Fibroblast of gingiva (primary cell): Measurements from ENCODE around the gene EAF2.
"Not testable (repeated sequence)": the region's sequence is repeated elsewhere in the genome, so short reads cannot be mapped to it uniquely, and the experiment has no call there.

ENCODE experiments used
- DNase-seq: peaks from one replicate; pipeline ENCODE4 v3.0.0-alpha.2; 2011; ENCODE audit warnings: low read depth

EAF2 gene

DNA sequence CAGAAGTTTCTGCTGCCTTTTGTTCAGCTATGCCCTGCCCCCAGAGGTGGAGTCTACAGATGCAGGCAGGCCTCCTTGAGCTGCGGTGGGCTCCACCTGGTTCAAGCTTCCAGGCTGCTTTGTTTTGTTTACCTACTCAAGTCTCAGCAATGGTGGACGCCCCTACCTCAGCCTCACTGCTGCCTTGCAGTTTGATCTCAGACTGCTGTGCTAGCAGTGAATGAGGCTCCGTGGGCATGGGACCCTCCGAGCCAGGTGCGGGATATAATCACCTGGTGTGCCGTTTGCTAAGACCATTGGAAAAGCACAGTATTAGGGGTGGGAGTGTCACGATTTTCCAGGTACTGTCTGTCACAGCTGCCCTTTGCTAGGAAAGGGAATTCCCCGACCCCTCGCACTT is 28.2 kb downstream of the EAF2 start:
- DNase-seq, result not testable (repeated sequence)

GRCh38 chr3:121863801-121864200 is 28.8 kb downstream of the EAF2 start:
- no peak for DNase-seq

GRCh38 chr3:121869736-121870135 is 34.7 kb downstream of the EAF2 start:
- DNase-seq, result no peak

GRCh38 chr3:121870717-121871116 is 35.7 kb downstream of the EAF2 start:
- DNase-seq, result no peak

DNA sequence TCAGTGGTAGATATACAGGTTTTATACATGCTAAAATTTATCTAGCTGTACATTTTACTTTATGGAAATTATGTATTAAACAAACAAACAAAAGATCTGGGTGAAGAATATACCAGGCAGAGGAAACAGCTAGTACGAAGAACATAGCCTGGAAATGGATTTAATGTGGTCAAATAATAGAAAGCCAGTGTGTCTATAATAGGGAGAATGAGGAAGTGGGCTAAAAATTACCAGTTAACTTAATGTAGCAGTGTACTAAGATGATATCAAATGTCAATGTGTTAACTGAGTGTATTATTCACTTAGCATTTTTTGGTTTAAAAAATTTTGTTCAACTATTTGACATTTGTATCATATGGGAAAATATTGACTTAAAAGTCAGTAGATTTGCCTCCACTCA is 36.4 kb downstream of the EAF2 start:
- DNase-seq, result no peak

DNA sequence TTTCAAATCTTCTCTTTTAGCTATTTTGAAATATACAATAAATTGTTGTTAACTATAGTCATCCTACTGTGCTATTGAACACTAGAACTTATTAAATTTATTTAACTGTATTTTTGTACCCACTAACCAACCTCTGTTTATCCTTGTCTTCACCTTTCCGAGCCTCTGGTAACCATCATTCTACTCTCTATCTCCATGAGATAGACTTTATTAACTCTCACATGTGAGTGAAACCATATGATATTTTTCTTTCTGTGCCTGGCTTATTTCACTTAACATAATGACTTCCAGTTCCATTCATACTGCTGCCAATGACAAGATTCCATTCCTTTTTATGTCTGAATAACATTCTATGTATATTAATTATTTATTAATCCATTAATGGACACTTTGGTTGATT is 43.4 kb downstream of the EAF2 start:
- no peak for DNase-seq

DNA sequence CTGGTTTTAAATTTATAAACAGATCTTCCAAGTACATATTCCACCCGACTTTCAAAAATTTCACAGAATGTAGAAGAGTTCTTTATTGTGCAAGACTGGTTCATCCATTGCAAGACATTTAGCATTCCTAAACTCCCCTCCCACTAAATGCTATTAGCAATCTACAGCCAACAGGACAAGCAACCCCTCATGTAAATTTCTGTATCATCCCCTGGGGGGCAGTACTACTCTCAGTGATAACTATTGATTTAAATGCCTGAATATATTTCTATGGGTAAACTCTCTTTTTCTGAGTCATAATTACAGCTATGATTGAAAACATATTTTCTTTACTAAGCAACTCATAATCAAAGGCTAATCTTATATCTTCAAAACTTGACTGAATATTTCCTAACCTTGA is 48.5 kb downstream of the EAF2 start:
- DNase-seq, result peak; percentile 2

- DNase-seq, result no peak
These were observed 50.4 kb downstream of the EAF2 start for GRCh38 chr3:121885386-121885785.

GRCh38 chr3:121894301-121894990 is 59.4 kb downstream of the EAF2 start, which contains the start of gene SLC15A2:
TSS of gene SLC15A2 (plus strand) at chr3:121894401. CDS start at chr3:121894477, 76 bp downstream.
- no peak for DNase-seq

- DNase-seq, result no peak
These were observed 60.1 kb downstream of the EAF2 start for GRCh38 chr3:121895121-121895520.

GRCh38 chr3:121895736-121896135 is 60.7 kb downstream of the EAF2 start:
- no peak for DNase-seq

GRCh38 chr3:121896823-121897222 is 61.8 kb downstream of the EAF2 start:
- DNase-seq, result no peak

- DNase-seq, result no peak
These were observed 62.3 kb downstream of the EAF2 start for GRCh38 chr3:121897296-121897695.

DNA sequence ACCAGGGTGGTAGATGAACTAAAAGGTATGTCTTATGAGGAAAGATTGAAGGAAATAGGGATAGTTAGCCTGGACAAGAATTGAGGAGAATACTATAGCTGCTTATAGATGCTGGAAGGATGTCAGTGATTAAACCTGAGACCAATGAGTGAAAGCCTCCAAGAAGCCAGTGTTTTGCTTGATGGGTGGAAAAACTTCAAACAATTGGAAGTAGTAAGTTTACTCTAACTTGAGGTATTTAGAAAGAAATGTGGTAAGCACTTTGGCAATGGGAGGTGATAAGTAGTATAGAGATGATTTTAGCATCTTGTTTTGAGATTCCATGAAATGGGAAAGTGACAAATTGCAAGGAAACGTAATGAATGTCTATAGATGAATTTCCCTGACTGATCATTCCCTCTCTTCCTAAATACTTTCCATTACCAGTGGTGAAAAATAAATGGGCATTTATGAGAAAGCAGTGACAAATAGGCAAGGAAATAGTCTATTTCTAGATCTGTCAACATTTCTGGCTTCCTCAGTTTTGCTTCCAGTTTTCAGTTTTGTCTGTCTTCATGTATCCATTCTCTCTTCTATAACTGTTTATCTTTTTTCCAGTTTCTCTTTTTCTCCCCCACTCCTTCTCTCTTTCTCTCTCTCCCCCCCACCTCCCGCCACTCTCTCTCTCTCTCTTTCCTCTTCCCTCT is 78.4 kb downstream of the EAF2 start:
- no peak for DNase-seq

- no peak for DNase-seq
These were observed 79.3 kb downstream of the EAF2 start for GRCh38 chr3:121914081-121914998.

DNA sequence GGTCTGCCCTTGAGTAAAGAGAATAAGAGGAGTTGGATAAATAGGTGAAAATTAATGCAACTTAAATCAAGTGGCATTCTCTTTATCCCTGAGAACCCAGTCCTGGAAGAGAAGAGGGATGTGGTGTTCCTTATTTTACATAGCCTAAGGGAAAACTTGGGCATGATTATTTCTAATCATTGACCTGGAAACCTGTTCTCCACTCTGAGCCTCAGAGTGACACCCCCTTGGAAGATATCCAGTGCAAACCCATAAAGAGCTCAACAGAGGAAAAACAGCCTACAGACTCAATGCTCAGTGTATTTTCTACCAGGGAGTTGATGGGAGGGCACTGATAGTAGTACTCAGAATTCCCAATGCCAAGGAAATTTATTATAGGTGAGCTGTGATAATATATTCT is 81.2 kb downstream of the EAF2 start:
- no peak for DNase-seq

DNA sequence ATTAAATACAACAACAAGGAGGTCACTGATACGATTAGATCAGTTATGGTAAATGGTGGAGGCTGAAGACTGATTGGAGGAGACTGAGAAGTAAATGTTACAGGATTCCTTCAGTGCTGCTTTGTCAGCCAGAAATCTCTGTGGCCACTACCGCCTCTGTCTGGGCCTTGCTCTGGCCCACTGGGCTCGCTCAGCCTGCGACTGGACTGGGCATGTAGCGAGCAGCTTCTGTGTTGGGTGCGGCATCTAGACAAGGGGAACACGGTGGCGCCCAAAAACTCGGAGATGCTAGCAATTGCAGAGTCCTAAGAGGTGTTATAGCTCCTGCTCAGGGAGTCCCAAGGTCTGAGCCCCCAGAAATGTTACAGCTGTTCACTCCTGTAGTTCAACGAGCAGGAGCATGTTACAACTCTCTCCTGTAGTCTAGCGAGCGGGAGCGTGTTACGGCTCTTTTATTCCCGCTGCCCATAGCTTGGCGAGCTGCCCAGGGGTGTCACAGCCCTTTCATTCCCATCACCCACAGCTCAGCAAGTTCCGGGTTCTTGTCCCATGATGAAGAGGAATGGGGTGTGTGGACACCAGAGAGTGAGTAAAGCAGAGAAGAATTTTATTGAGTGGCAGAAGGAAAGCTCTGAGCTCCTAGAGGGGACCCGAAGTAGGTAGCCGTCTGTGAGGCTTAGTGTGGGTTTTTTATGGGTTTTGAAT is 83.9 kb downstream of the EAF2 start:
- DNase-seq, result no peak

- DNase-seq, result no peak
These were observed 89.7 kb downstream of the EAF2 start for GRCh38 chr3:121924734-121925133.

DNA sequence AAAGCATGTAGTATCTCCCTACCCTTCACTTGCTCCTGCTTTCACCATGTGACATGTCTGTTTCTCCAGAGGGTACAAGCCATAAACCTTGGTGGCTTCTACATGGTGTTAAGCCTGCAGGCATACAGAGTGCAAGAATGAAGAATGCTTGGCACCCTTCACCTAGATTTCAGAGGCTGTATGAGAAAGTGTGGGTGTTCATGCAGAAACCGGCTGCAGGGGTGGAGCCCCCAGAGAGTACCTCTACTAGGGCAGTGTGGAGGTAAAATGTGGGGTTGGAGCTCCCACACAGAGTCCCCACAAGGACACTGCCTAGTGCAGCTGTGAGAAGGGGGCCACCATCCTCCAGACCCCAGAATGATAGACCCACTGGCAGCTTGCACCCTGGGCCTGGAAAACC is 91.4 kb downstream of the EAF2 start:
- no peak for DNase-seq
